Measurements from ENCODE around the gene ADAMTS15. TPM values are rescaled to one million over a fixed set of nuclear protein-coding genes. Genes with fewer than 3 reads are reported as not detected.

Gene ADAMTS15
- total RNA-seq, 1 donor from 2014 or later, result 0.20 TPM

DNA sequence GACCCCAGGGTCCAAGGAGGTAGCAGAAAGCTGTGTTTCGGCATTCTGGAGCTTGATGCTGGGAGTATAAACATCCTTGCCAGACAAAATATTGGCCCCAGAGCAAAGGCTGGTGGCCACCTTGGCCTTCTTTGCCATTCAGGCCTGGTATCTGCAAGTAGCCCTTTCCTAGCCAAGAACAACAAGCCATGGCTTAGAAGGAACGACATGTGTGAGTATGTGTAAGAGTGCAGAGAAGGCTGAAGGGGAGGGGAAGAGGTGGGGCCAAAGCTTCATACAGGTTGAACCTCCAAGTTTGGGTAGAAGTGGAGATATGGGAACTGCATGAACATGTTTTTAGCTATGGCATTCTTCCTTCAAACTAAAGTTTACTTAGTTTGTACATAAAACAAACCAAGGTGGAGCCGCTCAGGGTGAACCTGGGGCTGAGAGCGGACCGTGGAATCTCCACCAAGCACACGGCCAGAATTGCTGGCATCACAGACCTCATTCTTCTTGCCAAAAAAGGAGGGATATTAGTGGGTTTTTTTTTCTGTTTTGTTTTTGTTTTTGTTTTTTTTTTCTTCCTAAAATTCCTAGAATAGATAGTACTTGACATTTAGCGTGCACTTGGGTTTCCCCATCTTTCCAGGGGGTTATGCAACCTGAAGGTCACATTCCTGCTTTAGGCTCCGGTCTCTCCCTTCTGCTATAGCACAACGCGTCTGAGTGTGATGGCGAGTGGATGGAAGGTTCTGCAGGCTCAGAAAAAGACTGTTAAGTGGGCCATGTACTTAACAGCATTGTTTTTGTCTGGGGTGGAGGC, 70.9 kb downstream of the ADAMTS15 start:
- DNase-seq, result no peak
- H3K36me3 Mint-ChIP-seq (ENCODE audit: unreplicated experiment), result no peaks in the 10 kb centered on the region
- no peak overlapping the region for H3K27ac Mint-ChIP-seq (ENCODE audit: unreplicated experiment)
- H3K4me1 Mint-ChIP-seq (ENCODE audit: low read depth, unreplicated experiment), result peaks cover 19% of the 10 kb centered on the region
- TF ChIP-seq, protein P1, sequence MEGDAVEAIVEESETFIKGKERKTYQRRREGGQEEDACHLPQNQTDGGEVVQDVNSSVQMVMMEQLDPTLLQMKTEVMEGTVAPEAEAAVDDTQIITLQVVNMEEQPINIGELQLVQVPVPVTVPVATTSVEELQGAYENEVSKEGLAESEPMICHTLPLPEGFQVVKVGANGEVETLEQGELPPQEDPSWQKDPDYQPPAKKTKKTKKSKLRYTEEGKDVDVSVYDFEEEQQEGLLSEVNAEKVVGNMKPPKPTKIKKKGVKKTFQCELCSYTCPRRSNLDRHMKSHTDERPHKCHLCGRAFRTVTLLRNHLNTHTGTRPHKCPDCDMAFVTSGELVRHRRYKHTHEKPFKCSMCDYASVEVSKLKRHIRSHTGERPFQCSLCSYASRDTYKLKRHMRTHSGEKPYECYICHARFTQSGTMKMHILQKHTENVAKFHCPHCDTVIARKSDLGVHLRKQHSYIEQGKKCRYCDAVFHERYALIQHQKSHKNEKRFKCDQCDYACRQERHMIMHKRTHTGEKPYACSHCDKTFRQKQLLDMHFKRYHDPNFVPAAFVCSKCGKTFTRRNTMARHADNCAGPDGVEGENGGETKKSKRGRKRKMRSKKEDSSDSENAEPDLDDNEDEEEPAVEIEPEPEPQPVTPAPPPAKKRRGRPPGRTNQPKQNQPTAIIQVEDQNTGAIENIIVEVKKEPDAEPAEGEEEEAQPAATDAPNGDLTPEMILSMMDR (IDR thresholded peaks at IDR 0.05; ENCODE audit: partially characterized antibody, unreplicated experiment), result no peak
- H3K27me3 Mint-ChIP-seq (ENCODE audit: unreplicated experiment), result peaks cover 14% of the 10 kb centered on the region
- peaks cover 7% of the 10 kb centered on the region for H3K9me3 Mint-ChIP-seq (ENCODE audit: unreplicated experiment)
- no peak overlapping the region for H3K4me3 Mint-ChIP-seq (ENCODE audit: unreplicated experiment)

DNA sequence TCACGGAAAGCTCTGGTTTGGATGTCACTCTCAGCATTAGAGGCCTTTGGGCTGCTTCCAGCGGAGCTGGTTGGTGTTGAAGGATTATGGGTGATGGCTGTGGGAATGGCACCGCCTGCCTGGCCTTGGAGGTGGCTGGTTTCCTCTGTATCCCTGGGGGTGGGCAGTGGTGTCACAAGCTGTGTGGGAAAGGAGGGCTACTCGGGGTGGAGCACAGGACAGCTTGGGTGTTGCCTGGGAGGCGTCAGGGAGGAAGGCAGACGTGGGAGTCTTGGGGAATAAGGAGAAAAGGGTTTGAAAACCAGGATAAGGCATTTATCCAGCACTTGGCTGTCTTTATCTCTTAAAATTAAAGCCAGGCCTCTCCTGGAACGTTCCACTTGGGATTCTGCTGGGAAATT, 71.8 kb downstream of the ADAMTS15 start:
- TF ChIP-seq, protein P1 (IDR thresholded peaks at IDR 0.05; ENCODE audit: partially characterized antibody, unreplicated experiment), result no peak
- Mint-ChIP-seq H3K27ac (ENCODE audit: unreplicated experiment) (no peak overlapping the region), H3K4me3 (ENCODE audit: unreplicated experiment) (no peak overlapping the region), H3K27me3 (ENCODE audit: unreplicated experiment) (peaks cover 11% of the 10 kb centered on the region), H3K4me1 (ENCODE audit: low read depth, unreplicated experiment) (peaks cover 17% of the 10 kb centered on the region), H3K36me3 (ENCODE audit: unreplicated experiment) (no peaks in the 10 kb centered on the region), H3K9me3 (ENCODE audit: unreplicated experiment) (peaks cover 7% of the 10 kb centered on the region)
- DNase-seq, result no peak

DNA sequence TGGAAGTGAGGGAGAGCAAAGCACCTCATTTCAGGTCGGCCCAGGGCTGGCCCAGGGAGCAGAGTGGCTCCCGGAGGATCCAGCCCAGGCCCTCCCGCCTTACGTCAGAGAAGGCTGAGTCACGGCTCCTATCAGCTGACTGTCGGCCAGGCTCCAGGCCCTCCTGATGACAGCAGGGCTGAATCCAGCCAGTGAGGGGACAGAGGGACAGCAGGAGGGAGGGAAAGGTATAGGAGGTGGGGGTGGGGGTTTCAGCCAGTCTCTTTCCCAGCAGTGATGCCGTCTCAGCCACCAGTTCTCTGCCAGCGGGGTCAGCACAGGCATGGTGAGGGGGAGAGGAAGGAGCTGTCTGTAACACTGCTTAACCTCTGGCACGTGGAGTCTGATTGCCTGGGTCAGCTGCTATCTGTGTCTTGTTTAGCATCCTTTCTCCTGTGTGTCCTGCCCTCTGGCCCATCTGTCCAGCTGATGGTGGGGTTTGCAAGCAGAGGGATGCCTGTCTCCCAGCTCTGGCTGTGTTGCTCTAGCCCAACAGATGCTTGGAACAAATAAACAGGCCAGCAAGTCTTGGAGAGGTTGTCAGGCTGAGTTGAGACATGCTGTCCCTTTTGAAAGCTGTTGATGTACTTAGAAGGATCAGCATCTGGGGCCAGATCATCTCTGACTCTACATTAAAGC, 74.0 kb downstream of the ADAMTS15 start:
- peak; percentile 77 for DNase-seq
- Mint-ChIP-seq H3K27me3 (ENCODE audit: unreplicated experiment) (peaks cover 11% of the 10 kb centered on the region), H3K27ac (ENCODE audit: unreplicated experiment) (peak overlapping the region; percentile 72), H3K4me3 (ENCODE audit: unreplicated experiment) (peak overlapping the region; percentile 31), H3K4me1 (ENCODE audit: low read depth, unreplicated experiment) (peaks cover 17% of the 10 kb centered on the region), H3K36me3 (ENCODE audit: unreplicated experiment) (no peaks in the 10 kb centered on the region), H3K9me3 (ENCODE audit: unreplicated experiment) (peaks cover 7% of the 10 kb centered on the region)
- TF ChIP-seq, protein P1 (IDR thresholded peaks at IDR 0.05; ENCODE audit: partially characterized antibody, unreplicated experiment), result no peak

DNA sequence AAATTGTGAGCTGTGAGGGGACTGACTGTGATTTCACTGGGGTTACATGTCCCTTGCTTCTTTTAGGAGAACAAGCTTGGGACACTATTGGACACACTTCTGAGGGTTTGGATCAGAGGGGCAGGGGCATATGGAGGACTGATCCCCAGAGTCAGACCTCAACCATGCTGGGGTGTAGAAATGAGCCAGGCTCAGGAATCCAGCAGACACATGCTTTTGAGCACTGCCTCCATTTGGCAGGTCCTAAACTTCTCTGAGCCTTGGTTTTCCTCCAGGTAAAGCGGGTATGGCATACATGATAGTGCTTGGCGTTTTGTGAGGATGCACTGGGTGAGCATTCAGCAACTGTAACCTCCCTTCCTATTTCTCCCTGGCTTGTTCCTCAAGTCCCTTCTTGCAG, 74.7 kb downstream of the ADAMTS15 start:
- Mint-ChIP-seq H3K9me3 (ENCODE audit: unreplicated experiment) (peaks cover 7% of the 10 kb centered on the region), H3K4me1 (ENCODE audit: low read depth, unreplicated experiment) (peaks cover 17% of the 10 kb centered on the region), H3K36me3 (ENCODE audit: unreplicated experiment) (no peaks in the 10 kb centered on the region), H3K27me3 (ENCODE audit: unreplicated experiment) (peaks cover 11% of the 10 kb centered on the region), H3K4me3 (ENCODE audit: unreplicated experiment) (no peak overlapping the region), H3K27ac (ENCODE audit: unreplicated experiment) (peak overlapping the region; percentile 72)
- TF ChIP-seq, protein P1 (IDR thresholded peaks at IDR 0.05; ENCODE audit: partially characterized antibody, unreplicated experiment), result no peak
- no peak for DNase-seq

DNA sequence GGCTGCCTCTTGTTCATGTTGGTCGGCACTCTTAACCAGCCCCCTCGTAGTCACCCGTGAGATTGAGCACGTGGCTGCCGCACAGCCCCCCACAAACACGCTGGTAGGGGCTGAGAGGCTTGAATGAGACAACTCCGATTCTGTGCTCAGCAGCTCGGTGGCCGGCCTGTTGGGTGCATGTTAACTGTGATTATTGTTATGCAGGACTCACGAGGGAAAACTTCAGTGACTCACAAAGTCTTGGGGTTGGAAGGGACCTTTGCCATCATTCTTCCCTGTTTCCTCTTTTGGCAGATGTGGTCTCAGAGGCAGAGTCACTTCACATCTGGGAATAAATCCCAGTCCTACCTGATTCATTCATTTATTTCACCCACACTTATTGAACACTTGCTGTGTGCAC, 75.2 kb downstream of the ADAMTS15 start:
- Mint-ChIP-seq H3K9me3 (ENCODE audit: unreplicated experiment) (peaks cover 6% of the 10 kb centered on the region), H3K27ac (ENCODE audit: unreplicated experiment) (peak overlapping the region; percentile 26), H3K27me3 (ENCODE audit: unreplicated experiment) (peaks cover 11% of the 10 kb centered on the region), H3K4me1 (ENCODE audit: low read depth, unreplicated experiment) (peaks cover 17% of the 10 kb centered on the region), H3K36me3 (ENCODE audit: unreplicated experiment) (no peaks in the 10 kb centered on the region), H3K4me3 (ENCODE audit: unreplicated experiment) (no peak overlapping the region)
- TF ChIP-seq, protein P1 (IDR thresholded peaks at IDR 0.05; ENCODE audit: partially characterized antibody, unreplicated experiment), result no peak
- no peak for DNase-seq

All from glutamatergic neuron (in vitro differentiated cells).